ENCODE measurements around the gene PTAFR.

Gene PTAFR

GRCh38 chr1:28160782-28161266 is 15.7 kb downstream of the PTAFR start:
- TF ChIP-seq ZFX (IDR thresholded peaks at IDR 0.05; ENCODE audit: borderline replicate concordance): no peak
- TF ChIP-seq CTCF (IDR thresholded peaks at IDR 0.05): no peak
- no peak overlapping the region for H3K27ac ChIP-seq

GRCh38 chr1:28159680-28160079 is 16.8 kb downstream of the PTAFR start:
- no peak for TF ChIP-seq CTCF (IDR thresholded peaks at IDR 0.05)
- TF ChIP-seq ZFX (IDR thresholded peaks at IDR 0.05; ENCODE audit: borderline replicate concordance): no peak
- H3K27ac ChIP-seq: no peak overlapping the region

GRCh38 chr1:28159243-28159642 is 17.2 kb downstream of the PTAFR start:
- TF ChIP-seq CTCF (IDR thresholded peaks at IDR 0.05) (no peak), ZFX (IDR thresholded peaks at IDR 0.05; ENCODE audit: borderline replicate concordance) (no peak)
- no peak overlapping the region for H3K27ac ChIP-seq

GRCh38 chr1:28157894-28158293 is 18.6 kb downstream of the PTAFR start:
- TF ChIP-seq ZFX (IDR thresholded peaks at IDR 0.05; ENCODE audit: borderline replicate concordance) (no peak), CTCF (IDR thresholded peaks at IDR 0.05) (no peak)
- H3K27ac ChIP-seq: no peak overlapping the region

- TF ChIP-seq ZFX (IDR thresholded peaks at IDR 0.05; ENCODE audit: borderline replicate concordance) (no peak), CTCF (IDR thresholded peaks at IDR 0.05) (no peak)
- no peak overlapping the region for H3K27ac ChIP-seq
Observed at GRCh38 chr1:28156821-28157220, 19.7 kb downstream of the PTAFR start.

GRCh38 chr1:28155628-28156027 is 20.9 kb downstream of the PTAFR start:
- no peak for TF ChIP-seq CTCF (IDR thresholded peaks at IDR 0.05)
- TF ChIP-seq ZFX (IDR thresholded peaks at IDR 0.05; ENCODE audit: borderline replicate concordance): no peak
- no peak overlapping the region for H3K27ac ChIP-seq

- H3K27ac ChIP-seq: no peak overlapping the region
- TF ChIP-seq CTCF (IDR thresholded peaks at IDR 0.05) (no peak), ZFX (IDR thresholded peaks at IDR 0.05; ENCODE audit: borderline replicate concordance) (no peak)
Observed at GRCh38 chr1:28154078-28154594, 22.4 kb downstream of the PTAFR start.

Measured in 22Rv1 (cell line).